HCT116 (cell line): ENCODE data around the gene TSG101. TPM values are rescaled to one million over a fixed set of nuclear protein-coding genes. Genes with fewer than 3 reads are reported as not detected.

ENCODE experiments used
- ATAC-seq: fragments of 200-7000 bp; cut with Tn5 transposase; 2 replicates; pipeline ENCODE4 v1.9.1; 2020; ENCODE audit warnings: mild to moderate bottlenecking, moderate library complexity
- Bru-seq: library from RNA; stranded (reverse); fragments of 400-500 nt; gene quantifications from one replicate; lab custom pipeline; 2021; lab: Mats Ljungman, UMichigan
- BruChase-seq, 2 experiments: library from RNA; stranded (reverse); fragments of 400-500 nt; gene quantifications; one replicate each; lab custom pipeline; 2021; lab: Mats Ljungman, UMichigan
- BruUV-seq: library from RNA; stranded (reverse); fragments of 400-500 nt; replicated peaks from 2 replicates; lab custom pipeline; 2021; lab: Mats Ljungman, UMichigan
- CTCF ChIA-PET: fragments of 300-600 bp; sonication (Branson Sonifier 250); formaldehyde crosslinking; loops from one replicate; lab custom pipeline; 2021; ENCODE audit warnings: antibody characterized with exemption; lab: Charles Lee
- POLR2A ChIA-PET: fragments of 300-600, 350-600 bp; sonication (Branson Sonifier 250); formaldehyde crosslinking; loops from one replicate; lab custom pipeline; 2021; ENCODE audit warnings: antibody characterized with exemption; lab: Charles Lee
- RAD21 ChIA-PET, 2 experiments: fragments of 300-600 bp; sonication (Branson Sonifier 250); formaldehyde crosslinking; loops; one replicate each; lab custom pipeline; 2023; ENCODE audit warnings: low total read pairs in 2 of 2; ENCODE audit not compliant: uncharacterized antibody in 2 of 2, unreplicated experiment in 2 of 2, low non-redundant PET in 1 of 2; lab: Charles Lee
- DNase-seq: peaks from one replicate; pipeline ENCODE4 v3.0.0-alpha.2; 2010; ENCODE audit warnings: low read depth, low spot score
- H2AFZ ChIP-seq: fragments of 200-600 bp; shearing (Covaris generic), sonication (generic); 2 replicates; pipeline ENCODE4 v1.6.1; 2017; ENCODE audit warnings: low read depth, mixed run types, mixed read lengths, antibody characterized with exemption, low read length; ENCODE audit not compliant: poor library complexity, severe bottlenecking
- H3K27ac ChIP-seq: 2 replicates; pipeline ENCODE4 v1.5.1; 2012; ENCODE audit warnings: low read depth, low read length
- H3K27me3 ChIP-seq: fragments of 200-600 bp; sonication (generic); 2 replicates; pipeline ENCODE4 v1.6.1; 2016; ENCODE audit warnings: mixed run types, low read length, mixed read lengths; ENCODE audit not compliant: insufficient read depth
- H3K36me3 ChIP-seq, 2 experiments: fragments of 200-500 bp in 1 of 2; fragments of 200-600 bp in 1 of 2; sonication (Bioruptor generic) in 1 of 2; sonication (generic) in 1 of 2; 2 replicates each; pipeline versions ENCODE4 v1.5.1 to v1.6.1; 2014 to 2016; ENCODE audit warnings: low read length in 2 of 2, inconsistent platforms in 1 of 2, mixed read lengths in 1 of 2, mixed run types in 1 of 2; ENCODE audit not compliant: insufficient read depth in 2 of 2, control insufficient read depth in 1 of 2
- H3K4me1 ChIP-seq, 2 experiments: fragments of 200-600 bp in 1 of 2; sonication (generic) in 1 of 2; 2 replicates each; pipeline versions ENCODE4 v1.5.1 to v1.6.1; 2012 to 2017; ENCODE audit warnings: low read length in 2 of 2, inconsistent platforms in 1 of 2, mild to moderate bottlenecking in 1 of 2, mixed read lengths in 1 of 2, mixed run types in 1 of 2, moderate library complexity in 1 of 2; ENCODE audit not compliant: insufficient read depth in 2 of 2, control insufficient read depth in 1 of 2
- H3K4me2 ChIP-seq: fragments of 200-600 bp; sonication (generic); 2 replicates; pipeline ENCODE4 v1.6.1; 2017; ENCODE audit warnings: mixed run types, low read length, mixed read lengths
- H3K4me3 ChIP-seq, 2 experiments: fragments of 200-600 bp in 1 of 2; sonication (generic) in 1 of 2; replicated peaks in 1 of 2; 2 replicates each; pipeline ENCODE4 v1.5.1; 2011 to 2016; ENCODE audit warnings: low read length in 2 of 2, control low read depth in 1 of 2, low read depth in 1 of 2, mild to moderate bottlenecking in 1 of 2, mixed read lengths in 1 of 2, mixed run types in 1 of 2
- H3K79me2 ChIP-seq: fragments of 200-600 bp; sonication (generic); 2 replicates; pipeline ENCODE4 v1.6.1; 2017; ENCODE audit warnings: mild to moderate bottlenecking, mixed run types, low read length, moderate library complexity, mixed read lengths; ENCODE audit not compliant: insufficient read depth
- H3K9ac ChIP-seq: fragments of 200-600 bp; sonication (generic); 2 replicates; pipeline ENCODE4 v1.6.1; 2016; ENCODE audit warnings: low read length, mixed read lengths
- H3K9me2 ChIP-seq: fragments of 200-600 bp; sonication (generic), shearing (Covaris generic); 2 replicates; pipeline ENCODE4 v1.6.1; 2017; ENCODE audit warnings: mixed run types, mild to moderate bottlenecking, moderate library complexity; ENCODE audit not compliant: insufficient read depth
- H3K9me3 ChIP-seq, 2 experiments: fragments of 200-500 bp in 1 of 2; fragments of 200-600 bp in 1 of 2; sonication (Bioruptor generic) in 1 of 2; sonication (generic) in 1 of 2; 2 replicates each; pipeline ENCODE4 v1.6.1; 2014 to 2017; ENCODE audit warnings: low read length in 2 of 2, mixed read lengths in 2 of 2, inconsistent platforms in 1 of 2, low read depth in 1 of 2, mild to moderate bottlenecking in 1 of 2, mixed run types in 1 of 2, moderate library complexity in 1 of 2; ENCODE audit not compliant: control insufficient read depth in 1 of 2, insufficient read depth in 1 of 2
- H4K20me1 ChIP-seq: fragments of 200-600 bp; sonication (generic), shearing (Covaris generic); 2 replicates; pipeline ENCODE4 v1.6.1; 2017; ENCODE audit warnings: mixed run types, mild to moderate bottlenecking, moderate library complexity; ENCODE audit not compliant: insufficient read depth
- CEBPB ChIP-seq: IDR thresholded peaks from 2 replicates; pipeline ENCODE4 v1.6.1; 2012; ENCODE audit warnings: low read depth
- CTCF ChIP-seq, 3 experiments: fragments of 200-600 bp in 1 of 3; sonication (generic) in 1 of 3; IDR thresholded peaks in 2 of 3; conservative IDR thresholded peaks in 1 of 3; 2 replicates each; pipeline ENCODE4 v1.5.1; 2012 to 2017; ENCODE audit warnings: low read depth in 2 of 3, low read length in 2 of 3, antibody characterized with exemption in 1 of 3, borderline replicate concordance in 1 of 3, control low read depth in 1 of 3, mild to moderate bottlenecking in 1 of 3, mixed read lengths in 1 of 3, mixed run types in 1 of 3, moderate library complexity in 1 of 3; ENCODE audit not compliant: insufficient read depth in 1 of 3
- EGR1 ChIP-seq: IDR thresholded peaks from 2 replicates; pipeline ENCODE4 v1.6.1; 2012; ENCODE audit warnings: low read depth
- ELF1 ChIP-seq: IDR thresholded peaks from 2 replicates; pipeline ENCODE4 v1.6.1; 2012; ENCODE audit warnings: low read depth, borderline replicate concordance
- EZH2phosphoT487 ChIP-seq: fragments of 200-600 bp; IDR thresholded peaks from 2 replicates; pipeline ENCODE4 v1.6.1; 2018; ENCODE audit warnings: antibody characterized with exemption, borderline replicate concordance
- JUND ChIP-seq: IDR thresholded peaks from 2 replicates; pipeline ENCODE4 v1.6.1; 2012
- POLR2A ChIP-seq: IDR thresholded peaks from 2 replicates; pipeline ENCODE4 v1.7.0; 2011; ENCODE audit warnings: borderline replicate concordance; ENCODE audit not compliant: insufficient read depth, insufficient read length; ENCODE audit errors: extremely low read depth
- POLR2AphosphoS5 ChIP-seq: IDR thresholded peaks from 2 replicates; pipeline ENCODE4 v1.6.1; 2011; ENCODE audit warnings: mild to moderate bottlenecking, low read depth, low read length, moderate library complexity
- RAD21 ChIP-seq: IDR thresholded peaks from 2 replicates; pipeline ENCODE4 v1.6.1; 2012; ENCODE audit warnings: low read depth, mild to moderate bottlenecking
- SIN3A ChIP-seq: IDR thresholded peaks from 2 replicates; pipeline ENCODE4 v1.6.1; 2012; ENCODE audit warnings: low read depth
- SP1 ChIP-seq: IDR thresholded peaks from 2 replicates; pipeline ENCODE4 v1.6.1; 2012; ENCODE audit warnings: low read depth
- SRF ChIP-seq: IDR thresholded peaks from 2 replicates; pipeline ENCODE4 v1.6.1; 2012; ENCODE audit warnings: low read depth
- TCF7L2 ChIP-seq: IDR thresholded peaks from 2 replicates; pipeline ENCODE4 v1.7.0; 2011; ENCODE audit warnings: borderline replicate concordance, inconsistent platforms; ENCODE audit not compliant: insufficient read depth, insufficient read length; ENCODE audit errors: extremely low read depth
- ZBTB33 ChIP-seq: IDR thresholded peaks from 2 replicates; pipeline ENCODE4 v1.6.1; 2011; ENCODE audit warnings: mild to moderate bottlenecking, low read length, moderate library complexity; ENCODE audit not compliant: insufficient replicate concordance; ENCODE audit errors: extremely low read depth
- ZFX ChIP-seq: fragments of 450-650 bp; IDR thresholded peaks from 2 replicates; pipeline ENCODE4 v1.6.1; 2017
- ZNF274 ChIP-seq: fragments of 200-500 bp; sonication (Bioruptor generic); IDR thresholded peaks from 2 replicates; pipeline ENCODE4 v1.6.1; 2014; ENCODE audit warnings: mild to moderate bottlenecking, low read depth, low read length, inconsistent platforms
- intact Hi-C: fragments of 100-400 bp; cut with micrococcal nuclease; formaldehyde crosslinking; loops from 2 replicates; pipeline ENCODE4 v1.10.0; 2022
- long read RNA-seq: library from polyadenylated mRNA; unstranded; transcript quantifications from one replicate; pipeline ENCODE4 v2.0.0, GENCODE V29; 2021; ENCODE audit not compliant: unreplicated experiment
- polyA plus RNA-seq: library from polyadenylated mRNA; unstranded; fragments of >200 nt; gene quantifications from 2 replicates; pipeline ENCODE4 v1.2.1, GENCODE V29; 2012; ENCODE audit warnings: missing spikeins
- total RNA-seq: library from RNA; stranded (reverse); gene quantifications from one replicate; pipeline ENCODE4 v1.2.1, GENCODE V29; 2021; ENCODE audit not compliant: unreplicated experiment
- TF ChIP-seq, protein P1 (sequence below): IDR thresholded peaks from 2 replicates; pipeline ENCODE4 v1.6.1; 2012; ENCODE audit warnings: low read depth

The TSG101 gene
- total RNA-seq: 61.9 TPM
- polyA plus RNA-seq: 88.0 and 99.3 TPM in 2 replicates
- percentile 81 among the genes with signal in this experiment for Bru-seq, nascent RNA
- percentile 74 among the genes with signal in this experiment for BruChase-seq, experiment 1, labeled RNA remaining after a 6-hour chase
- BruChase-seq, experiment 2, labeled RNA remaining after a 2-hour chase: percentile 69 among the genes with signal in this experiment
- long read RNA-seq, transcript TSG101-201 (10 exons, 1,824 nt): major isoform, 111 of 151 reads
- long read RNA-seq, partial matches to known transcripts: 16 of 151 reads
- long read RNA-seq, other reads (novel, unspliced or antisense): 24 of 151 reads

DNA sequence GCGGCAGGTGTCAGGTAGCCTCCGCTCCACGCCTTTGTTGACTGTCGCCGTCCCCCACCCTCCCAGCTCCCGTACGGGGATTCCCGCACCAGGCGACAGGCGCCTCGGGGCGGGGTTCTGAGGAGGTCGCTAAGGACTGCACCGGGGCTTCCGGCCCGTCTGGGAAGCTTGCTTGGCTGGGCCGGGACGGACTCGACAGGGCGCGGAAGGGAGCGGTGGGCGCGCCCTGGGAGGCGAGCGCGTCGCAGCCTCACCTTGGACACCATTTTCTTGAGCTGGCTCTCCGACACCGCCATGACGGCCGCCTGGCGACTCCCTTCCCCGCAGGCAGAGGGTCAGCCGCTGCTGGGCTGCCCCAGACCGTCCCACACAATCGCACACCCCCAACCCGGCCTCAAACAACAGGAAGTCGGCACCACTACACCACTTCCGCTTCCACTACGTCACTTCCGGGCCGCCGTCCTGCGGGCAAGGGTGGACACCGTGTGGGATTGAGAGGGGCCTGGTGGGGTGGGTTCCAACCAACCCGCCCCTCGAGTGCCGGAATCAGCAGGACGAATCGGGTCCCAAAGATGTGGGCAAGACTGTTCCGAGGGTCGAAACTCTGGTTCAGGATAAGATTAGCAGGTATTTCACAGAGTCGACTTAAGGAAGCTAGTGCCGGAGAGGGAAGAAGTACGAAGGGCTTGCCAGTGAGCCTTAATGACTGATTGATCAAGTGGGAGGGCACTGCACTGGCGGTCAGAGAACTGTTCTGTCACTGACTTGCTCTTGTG lies at the start of gene TSG101:
Gene TSG101, minus strand, starts transcription at position 422 of the 776 bp plus-strand sequence. Its CDS starts 126 bp downstream, at position 296.
- Histone ChIP-seq H3K4me1 (peaks cover 6 to 23% of the 10 kb centered on the region in 2 experiments; a peak in 3 of 4 replicates), H3K27me3 (no peaks in the 10 kb centered on the region), H4K20me1 (no peaks in the 10 kb centered on the region; the same call in 1 of the 2 replicates), H3K9ac (peak within 1 kb of the TSS; percentile 88), H3K36me3 (no peaks in the 10 kb centered on the region), H3K9me2 (no peaks in the 10 kb centered on the region), H3K9me3 (no peaks in the 10 kb centered on the region), H2AFZ (no peak within 1 kb of the TSS), H3K4me2 (peak within 1 kb of the TSS; percentile 88), H3K79me2 (peaks cover 64% of the 10 kb centered on the region), H3K27ac (peak within 1 kb of the TSS; percentile 64), H3K4me3 (peak within 1 kb of the TSS; percentile 83 to 94)
- RAD21 ChIA-PET: no interaction called here
- no TSS peak for BruUV-seq
- CTCF ChIA-PET: interaction anchor here (1.6 kb wide), 2 partner anchors 14 to 283 kb away, joined by 4 to 6 read pairs; no protein-coding TSS in a partner anchor
- DNase-seq (peak; percentile 88), ATAC-seq (peak; percentile 95)
- intact Hi-C loops: loop anchor here (2.0 to 10.0 kb wide), 3 partner anchors 108 to 202 kb away; partner anchors contain the start of genes GTF2H1, HPS5 and SPTY2D1
- POLR2A ChIA-PET: interaction anchor here (1.0 to 2.8 kb wide), 4 partner anchors 14 to 132 kb away, joined by 3 to 16 read pairs (median 3); partner anchors contain the start of genes LDHA, SPTY2D1 and UEVLD
- TF ChIP-seq TCF7L2 (peak; percentile 58), EZH2phosphoT487 (no peak), SIN3A (peak; percentile 99), JUND (no peak), EGR1 (peak; percentile 79), SRF (peak; percentile 69; the same call in 1 of the 2 replicates), SP1 (peak; percentile 40; the same call in 1 of the 2 replicates), POLR2AphosphoS5 (peak; percentile 96), ZFX (peak; percentile 74), CEBPB (no peak), POLR2A (peak; percentile 72), ZBTB33 (no peak), CTCF (IDR thresholded peaks at IDR 0.05 in 2 of 3, conservative IDR thresholded peaks at IDR 0.05 in 1 of 3; ENCODE audit: borderline replicate concordance in 1 of 3, insufficient read depth in 1 of 3, low read depth in 2 of 3, low read length in 2 of 3) (no peak), ZNF274 (no peak), RAD21 (no peak), ELF1 (peak; percentile 87)
- TF ChIP-seq, protein P1, sequence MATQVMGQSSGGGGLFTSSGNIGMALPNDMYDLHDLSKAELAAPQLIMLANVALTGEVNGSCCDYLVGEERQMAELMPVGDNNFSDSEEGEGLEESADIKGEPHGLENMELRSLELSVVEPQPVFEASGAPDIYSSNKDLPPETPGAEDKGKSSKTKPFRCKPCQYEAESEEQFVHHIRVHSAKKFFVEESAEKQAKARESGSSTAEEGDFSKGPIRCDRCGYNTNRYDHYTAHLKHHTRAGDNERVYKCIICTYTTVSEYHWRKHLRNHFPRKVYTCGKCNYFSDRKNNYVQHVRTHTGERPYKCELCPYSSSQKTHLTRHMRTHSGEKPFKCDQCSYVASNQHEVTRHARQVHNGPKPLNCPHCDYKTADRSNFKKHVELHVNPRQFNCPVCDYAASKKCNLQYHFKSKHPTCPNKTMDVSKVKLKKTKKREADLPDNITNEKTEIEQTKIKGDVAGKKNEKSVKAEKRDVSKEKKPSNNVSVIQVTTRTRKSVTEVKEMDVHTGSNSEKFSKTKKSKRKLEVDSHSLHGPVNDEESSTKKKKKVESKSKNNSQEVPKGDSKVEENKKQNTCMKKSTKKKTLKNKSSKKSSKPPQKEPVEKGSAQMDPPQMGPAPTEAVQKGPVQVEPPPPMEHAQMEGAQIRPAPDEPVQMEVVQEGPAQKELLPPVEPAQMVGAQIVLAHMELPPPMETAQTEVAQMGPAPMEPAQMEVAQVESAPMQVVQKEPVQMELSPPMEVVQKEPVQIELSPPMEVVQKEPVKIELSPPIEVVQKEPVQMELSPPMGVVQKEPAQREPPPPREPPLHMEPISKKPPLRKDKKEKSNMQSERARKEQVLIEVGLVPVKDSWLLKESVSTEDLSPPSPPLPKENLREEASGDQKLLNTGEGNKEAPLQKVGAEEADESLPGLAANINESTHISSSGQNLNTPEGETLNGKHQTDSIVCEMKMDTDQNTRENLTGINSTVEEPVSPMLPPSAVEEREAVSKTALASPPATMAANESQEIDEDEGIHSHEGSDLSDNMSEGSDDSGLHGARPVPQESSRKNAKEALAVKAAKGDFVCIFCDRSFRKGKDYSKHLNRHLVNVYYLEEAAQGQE: no peak
